Keratinocyte (primary cell): ENCODE data around the gene DIAPH2.

Source experiments
- EZH2 ChIP-seq: IDR thresholded peaks from one replicate; pipeline ENCODE4 v1.6.1; 2012; ENCODE audit warnings: inconsistent platforms, mild to moderate bottlenecking, low read length, moderate library complexity
- TF ChIP-seq, protein P1 (sequence below), 3 experiments: IDR thresholded peaks in 1 of 3; conservative IDR thresholded peaks in 1 of 3; optimal IDR thresholded peaks in 1 of 3; 2 replicates in 2 of 3; 3 replicates in 1 of 3; pipeline versions ENCODE3 to v1.5.1; 2011; ENCODE audit warnings: low read length in 3 of 3, mild to moderate bottlenecking in 3 of 3, moderate library complexity in 2 of 3, control low read depth in 1 of 3, inconsistent platforms in 1 of 3; ENCODE audit not compliant: insufficient read depth in 2 of 3; ENCODE audit errors: extremely low read depth in 1 of 3

DNA sequence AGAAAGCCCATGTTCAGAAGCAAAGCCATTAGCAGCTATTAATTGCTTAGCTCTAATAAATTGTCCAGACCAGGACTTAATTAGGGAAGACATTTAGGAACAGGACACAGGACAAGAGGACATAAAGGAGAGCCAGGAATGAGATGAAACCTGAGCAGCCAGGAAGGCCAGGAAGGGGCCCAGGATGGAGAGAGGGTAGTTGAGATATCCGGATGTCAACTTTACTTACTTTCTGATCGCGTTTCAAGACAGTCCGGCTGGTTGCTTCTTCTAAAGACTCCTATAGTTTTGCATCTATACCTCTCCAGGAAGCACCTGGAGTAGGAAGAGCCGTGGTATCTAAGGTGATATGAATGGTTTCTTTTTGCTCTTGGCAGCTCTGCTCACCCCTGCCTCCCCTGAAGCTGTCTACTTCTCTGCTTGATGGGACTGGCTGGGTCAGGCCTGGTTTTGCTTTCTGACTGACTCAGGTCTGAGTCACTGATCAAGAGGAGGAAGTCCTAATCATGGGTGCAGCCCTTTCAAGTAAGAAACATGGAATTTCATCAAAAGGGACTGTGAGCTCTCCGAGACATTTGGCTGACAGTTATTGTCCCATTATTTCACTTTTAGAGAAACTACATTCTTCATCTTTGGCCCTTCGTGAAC, 932.4 kb downstream of the DIAPH2 start:
- TF ChIP-seq, protein P1, sequence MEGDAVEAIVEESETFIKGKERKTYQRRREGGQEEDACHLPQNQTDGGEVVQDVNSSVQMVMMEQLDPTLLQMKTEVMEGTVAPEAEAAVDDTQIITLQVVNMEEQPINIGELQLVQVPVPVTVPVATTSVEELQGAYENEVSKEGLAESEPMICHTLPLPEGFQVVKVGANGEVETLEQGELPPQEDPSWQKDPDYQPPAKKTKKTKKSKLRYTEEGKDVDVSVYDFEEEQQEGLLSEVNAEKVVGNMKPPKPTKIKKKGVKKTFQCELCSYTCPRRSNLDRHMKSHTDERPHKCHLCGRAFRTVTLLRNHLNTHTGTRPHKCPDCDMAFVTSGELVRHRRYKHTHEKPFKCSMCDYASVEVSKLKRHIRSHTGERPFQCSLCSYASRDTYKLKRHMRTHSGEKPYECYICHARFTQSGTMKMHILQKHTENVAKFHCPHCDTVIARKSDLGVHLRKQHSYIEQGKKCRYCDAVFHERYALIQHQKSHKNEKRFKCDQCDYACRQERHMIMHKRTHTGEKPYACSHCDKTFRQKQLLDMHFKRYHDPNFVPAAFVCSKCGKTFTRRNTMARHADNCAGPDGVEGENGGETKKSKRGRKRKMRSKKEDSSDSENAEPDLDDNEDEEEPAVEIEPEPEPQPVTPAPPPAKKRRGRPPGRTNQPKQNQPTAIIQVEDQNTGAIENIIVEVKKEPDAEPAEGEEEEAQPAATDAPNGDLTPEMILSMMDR (optimal IDR thresholded peaks at IDR 0.05 in 1 of 3, IDR thresholded peaks at IDR 0.05 in 1 of 3, conservative IDR thresholded peaks at IDR 0.05 in 1 of 3; ENCODE audit: extremely low read depth in 1 of 3, insufficient read depth in 2 of 3, low read length in 3 of 3): no peak
- TF ChIP-seq EZH2: no peak
